ENCODE data around the gene CEP170B.
"Not testable (repeated sequence)": the region's sequence is repeated elsewhere in the genome, so short reads cannot be mapped to it uniquely, and the experiment has no call there.

CEP170B gene

GRCh38 chr14:104865081-104865630 lies at the start of gene CEP170B:
TSS of gene CEP170B (plus strand) at chr14:104865268. CDS start at chr14:104868451, 3,183 bp downstream.
- peak; percentile 22 for DNase-seq (ENCODE audit: low read depth)

DNA sequence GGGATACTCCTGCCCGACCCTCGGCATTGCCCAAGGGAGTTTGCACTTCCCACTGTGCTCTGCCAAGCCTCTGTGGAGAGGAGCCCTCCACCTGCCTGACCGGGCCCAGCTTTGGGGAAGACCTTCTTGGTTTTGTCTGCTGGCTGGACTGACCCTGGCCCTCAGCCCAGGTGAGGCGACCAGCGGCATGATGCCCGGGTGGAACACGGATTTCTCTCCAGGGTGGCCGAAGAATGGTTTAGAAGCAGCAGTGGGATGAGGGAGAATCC lies 48.5 kb upstream of the CEP170B start:
- DNase-seq (ENCODE audit: low read depth), result no peak

GRCh38 chr14:104817930-104818713 lies 46.9 kb upstream of the CEP170B start:
- DNase-seq (ENCODE audit: low read depth), result no peak

GRCh38 chr14:104818714-104819161 lies 46.3 kb upstream of the CEP170B start:
- DNase-seq (ENCODE audit: low read depth), result no peak

- no peak for DNase-seq (ENCODE audit: low read depth)
These were observed 45.7 kb upstream of the CEP170B start for GRCh38 chr14:104819361-104819781.

- no peak for DNase-seq (ENCODE audit: low read depth)
These were observed 44.3 kb upstream of the CEP170B start for GRCh38 chr14:104820669-104821228.

- no peak for DNase-seq (ENCODE audit: low read depth)
These were observed 43.7 kb upstream of the CEP170B start for GRCh38 chr14:104821229-104821945.

- no peak for DNase-seq (ENCODE audit: low read depth)
These were observed 43.0 kb upstream of the CEP170B start for GRCh38 chr14:104821971-104822608.

DNA sequence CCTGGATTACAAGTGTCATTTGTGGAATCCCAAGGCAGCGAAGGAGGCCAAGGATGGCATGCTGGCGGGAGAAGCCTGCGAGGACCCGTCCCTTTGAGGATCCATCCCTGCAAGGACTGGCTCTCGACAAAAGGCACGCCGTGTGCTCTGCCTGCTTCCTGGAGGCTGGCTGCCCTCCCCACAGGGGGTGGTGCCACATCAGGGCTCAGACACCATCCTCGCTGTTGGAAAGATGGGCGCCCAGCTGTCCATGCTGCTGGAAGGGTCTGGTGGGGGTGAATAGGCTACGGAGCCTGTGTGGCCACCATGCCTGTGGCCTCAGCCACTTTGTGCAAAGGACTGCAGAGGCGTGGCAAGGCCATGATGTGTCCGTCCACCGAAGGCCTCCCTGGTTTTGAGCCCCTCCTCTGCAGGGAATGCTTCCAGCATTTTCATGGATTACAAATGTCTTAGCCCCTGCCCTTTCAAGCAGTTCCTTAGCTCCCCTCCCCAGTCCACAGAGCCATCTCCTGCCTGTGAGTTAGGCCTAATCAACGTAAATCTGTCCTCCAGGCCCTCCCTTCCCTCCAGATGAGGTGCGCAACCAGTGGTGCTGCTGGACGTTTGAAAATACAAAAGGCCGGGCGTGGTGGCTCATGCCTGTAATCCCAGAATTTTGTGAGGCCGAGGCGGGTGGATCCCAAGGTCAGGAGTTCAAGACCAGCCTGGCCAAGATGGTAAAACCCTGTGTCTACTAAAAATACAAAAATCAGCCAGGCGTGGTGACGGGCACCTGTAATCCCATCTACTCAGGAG lies 42.0 kb upstream of the CEP170B start:
- no peak for DNase-seq (ENCODE audit: low read depth)

- no peak for DNase-seq (ENCODE audit: low read depth)
These were observed 40.6 kb upstream of the CEP170B start for GRCh38 chr14:104824353-104824997.

DNA sequence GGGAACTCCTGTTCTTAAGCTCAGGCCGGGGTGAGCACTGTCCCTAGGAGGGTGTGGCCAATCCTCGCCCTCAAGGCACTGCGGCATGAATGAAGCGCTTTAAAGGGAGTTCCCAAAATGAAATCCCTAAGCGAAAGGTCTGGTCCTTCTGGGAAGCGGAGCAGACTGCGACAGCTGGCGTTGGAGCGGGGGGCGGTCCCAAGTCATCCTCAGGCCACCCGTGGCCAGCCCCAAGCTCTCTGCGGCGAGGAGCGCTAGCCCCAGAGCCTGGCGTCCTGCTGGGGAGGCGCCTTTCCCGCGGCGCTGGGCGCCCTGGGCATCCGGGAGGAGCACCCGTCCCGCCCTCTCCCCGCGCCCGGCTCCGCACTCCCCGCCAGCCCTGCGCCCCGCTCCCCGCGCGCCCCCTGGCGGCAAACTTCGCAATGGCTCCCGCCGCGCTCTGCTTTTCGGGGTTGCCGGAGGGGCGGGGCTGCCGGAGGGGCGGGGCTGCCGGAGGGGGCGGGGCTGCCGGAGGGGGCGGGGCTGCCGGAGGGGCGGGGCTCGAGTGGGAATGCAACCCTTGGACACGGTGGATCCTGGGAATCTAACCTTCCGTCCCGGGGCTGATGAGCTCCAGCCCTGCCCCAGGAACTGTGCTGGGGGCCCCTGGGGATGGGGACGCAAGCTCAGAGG lies 38.7 kb upstream of the CEP170B start:
- peak; percentile 95 for DNase-seq (ENCODE audit: low read depth)

DNA sequence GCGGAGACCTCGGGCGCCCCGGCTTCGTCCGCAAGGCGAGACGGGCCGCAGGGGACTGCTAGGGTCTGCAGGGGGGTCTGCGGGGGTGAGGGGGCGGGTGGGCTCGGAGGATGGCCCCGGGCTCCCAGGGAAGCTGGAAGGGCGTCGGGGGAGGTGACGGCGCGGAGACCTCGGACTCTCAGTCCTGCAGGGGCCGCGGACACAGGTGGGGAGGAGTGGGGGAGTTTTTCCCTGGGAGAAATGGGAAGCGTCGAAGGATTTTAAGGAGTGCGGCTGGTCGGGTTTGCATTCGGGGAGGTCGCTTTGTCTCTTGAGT lies 38.2 kb upstream of the CEP170B start:
- no peak for DNase-seq (ENCODE audit: low read depth)

- peak; percentile 37 for DNase-seq (ENCODE audit: low read depth)
These were observed 37.7 kb upstream of the CEP170B start for GRCh38 chr14:104827177-104828055.

DNA sequence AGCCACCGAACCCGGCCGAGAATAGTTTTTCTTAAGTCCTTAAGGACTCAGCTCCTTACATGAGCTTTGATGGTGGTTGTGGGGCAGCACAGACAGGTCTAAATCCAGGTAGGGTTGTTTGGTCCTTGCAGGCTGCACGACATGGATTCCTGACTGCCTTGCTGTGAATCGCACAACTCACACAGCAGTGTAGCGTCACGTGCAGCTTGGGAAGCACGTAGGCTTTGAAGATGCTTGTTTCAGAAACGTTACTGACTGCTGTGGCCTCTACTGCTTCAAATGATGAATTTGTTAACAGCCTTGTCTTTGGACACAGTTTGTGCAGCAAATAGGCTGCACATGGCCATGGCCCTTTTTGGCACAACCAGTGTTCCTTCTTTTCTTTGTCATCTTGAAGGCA lies 34.3 kb upstream of the CEP170B start:
- DNase-seq (ENCODE audit: low read depth), result no peak

GRCh38 chr14:104836171-104836935 lies 28.7 kb upstream of the CEP170B start:
- DNase-seq (ENCODE audit: low read depth), result not testable (repeated sequence)

DNA sequence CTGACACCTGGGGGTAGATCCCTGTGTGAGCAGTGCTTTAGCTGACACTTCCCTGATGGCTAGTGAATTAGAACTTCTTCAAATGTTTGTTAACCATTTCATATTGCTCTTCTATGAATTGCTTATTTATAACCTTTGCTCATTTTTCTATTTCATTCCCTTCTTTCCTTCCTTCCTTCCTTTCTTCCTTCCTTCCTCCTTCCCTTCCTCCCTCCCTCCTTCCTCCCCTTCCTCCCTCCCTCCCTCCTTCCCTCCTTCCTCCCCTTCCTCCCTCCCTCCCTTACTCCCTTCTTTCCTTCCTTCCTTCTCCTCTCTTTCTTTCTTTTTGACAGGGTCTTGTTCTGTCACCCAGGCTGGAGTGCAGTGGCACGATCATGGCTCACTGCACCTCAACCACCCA lies 23.3 kb upstream of the CEP170B start:
- no peak for DNase-seq (ENCODE audit: low read depth)

- no peak for DNase-seq (ENCODE audit: low read depth)
These were observed 22.1 kb upstream of the CEP170B start for GRCh38 chr14:104843006-104843405.

GRCh38 chr14:104843442-104844305 lies 21.4 kb upstream of the CEP170B start:
- DNase-seq (ENCODE audit: low read depth), result no peak
